ENCODE data around the gene ANK2.

Gene ANK2

GRCh38 chr4:113112338-113112978 lies 63.0 kb downstream of the ANK2 start:
- no peaks in the 10 kb centered on the region for H3K9me3 ChIP-seq
- no peak overlapping the region for H3K27ac ChIP-seq
- no peaks in the 10 kb centered on the region for H3K36me3 ChIP-seq
- no peak overlapping the region for H3K4me3 ChIP-seq (ENCODE audit: low read depth in 1 of 2, low read length in 1 of 2)
- TF ChIP-seq CTCF (IDR thresholded peaks at IDR 0.05): no peak
- no peaks in the 10 kb centered on the region for H3K27me3 ChIP-seq
- H3K4me1 ChIP-seq (ENCODE audit: control insufficient read depth in 1 of 2, insufficient read depth in 1 of 2, low read depth in 1 of 2, low read length in 1 of 2): no peaks in the 10 kb centered on the region

GRCh38 chr4:113113151-113113550 lies 63.7 kb downstream of the ANK2 start:
- no peaks in the 10 kb centered on the region for H3K4me1 ChIP-seq (ENCODE audit: control insufficient read depth in 1 of 2, insufficient read depth in 1 of 2, low read depth in 1 of 2, low read length in 1 of 2)
- H3K36me3 ChIP-seq: no peaks in the 10 kb centered on the region
- H3K27me3 ChIP-seq: no peaks in the 10 kb centered on the region
- H3K27ac ChIP-seq: no peak overlapping the region
- no peaks in the 10 kb centered on the region for H3K9me3 ChIP-seq
- no peak overlapping the region for H3K4me3 ChIP-seq (ENCODE audit: low read depth in 1 of 2, low read length in 1 of 2)
- no peak for TF ChIP-seq CTCF (IDR thresholded peaks at IDR 0.05)

- no peak for TF ChIP-seq CTCF (IDR thresholded peaks at IDR 0.05)
- no peaks in the 10 kb centered on the region for H3K4me1 ChIP-seq (ENCODE audit: control insufficient read depth in 1 of 2, insufficient read depth in 1 of 2, low read depth in 1 of 2, low read length in 1 of 2)
- H3K27ac ChIP-seq: no peak overlapping the region
- H3K9me3 ChIP-seq: no peaks in the 10 kb centered on the region
- H3K36me3 ChIP-seq: no peaks in the 10 kb centered on the region
- H3K4me3 ChIP-seq (ENCODE audit: low read depth in 1 of 2, low read length in 1 of 2): no peak overlapping the region
- no peaks in the 10 kb centered on the region for H3K27me3 ChIP-seq
These were observed 65.4 kb downstream of the ANK2 start for GRCh38 chr4:113114884-113115283.

GRCh38 chr4:113116414-113117357 lies 67.2 kb downstream of the ANK2 start:
- H3K27ac ChIP-seq: no peak overlapping the region
- TF ChIP-seq CTCF (IDR thresholded peaks at IDR 0.05): no peak

GRCh38 chr4:113117358-113117702 lies 67.9 kb downstream of the ANK2 start:
- H3K4me3 ChIP-seq (ENCODE audit: low read depth in 1 of 2, low read length in 1 of 2): no peak overlapping the region
- no peak for TF ChIP-seq CTCF (IDR thresholded peaks at IDR 0.05)

More at GRCh38 chr4:113116414-113117357, 67.2 kb downstream of the ANK2 start:
- H3K27me3 ChIP-seq: no peaks in the 10 kb centered on the region
- no peaks in the 10 kb centered on the region for H3K9me3 ChIP-seq
- H3K4me3 ChIP-seq (ENCODE audit: low read depth in 1 of 2, low read length in 1 of 2): no peak overlapping the region
- H3K4me1 ChIP-seq (ENCODE audit: control insufficient read depth in 1 of 2, insufficient read depth in 1 of 2, low read depth in 1 of 2, low read length in 1 of 2): no peaks in the 10 kb centered on the region
- H3K36me3 ChIP-seq: no peaks in the 10 kb centered on the region

More at GRCh38 chr4:113117358-113117702, 67.9 kb downstream of the ANK2 start:
- Histone ChIP-seq H3K27ac (no peak overlapping the region), H3K36me3 (no peaks in the 10 kb centered on the region), H3K4me1 (ENCODE audit: control insufficient read depth in 1 of 2, insufficient read depth in 1 of 2, low read depth in 1 of 2, low read length in 1 of 2) (no peaks in the 10 kb centered on the region), H3K9me3 (no peaks in the 10 kb centered on the region), H3K27me3 (no peaks in the 10 kb centered on the region)
